AG08396 (cell line): Measurements from ENCODE around the gene CFAP161.
"Not testable (repeated sequence)": the region's sequence is repeated elsewhere in the genome, so short reads cannot be mapped to it uniquely, and the experiment has no call there.

Experiments
- DNase-seq: peaks from one replicate; pipeline ENCODE4 v3.0.0; 2012; ENCODE audit warnings: low spot score, mixed read lengths

CFAP161 gene

GRCh38 chr15:81107889-81108288, 26.2 kb upstream of the CFAP161 start:
- no peak for DNase-seq

DNA sequence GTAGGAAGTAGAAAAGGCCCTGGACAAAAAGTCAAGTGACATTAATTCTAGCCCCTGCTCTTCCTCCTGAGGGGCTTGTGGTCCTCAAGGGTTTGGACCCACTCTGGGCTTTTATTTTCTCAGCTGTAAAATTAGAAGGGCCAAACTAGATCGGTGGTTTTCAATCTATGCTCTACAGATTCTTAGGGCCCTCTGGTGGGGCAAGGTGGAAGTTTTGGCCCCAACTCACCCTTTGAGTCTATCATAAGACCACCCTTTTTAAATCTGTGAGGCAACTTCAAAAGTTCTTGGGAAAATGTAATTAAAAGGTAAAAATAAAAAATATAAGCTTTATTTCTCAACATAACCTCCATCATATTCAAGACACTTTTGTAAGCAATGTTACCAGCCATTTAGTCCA, 25.6 kb upstream of the CFAP161 start:
- no peak for DNase-seq

GRCh38 chr15:81111018-81111417, 23.1 kb upstream of the CFAP161 start:
- no peak for DNase-seq

GRCh38 chr15:81111510-81112470, 22.3 kb upstream of the CFAP161 start:
- DNase-seq: no peak

DNA sequence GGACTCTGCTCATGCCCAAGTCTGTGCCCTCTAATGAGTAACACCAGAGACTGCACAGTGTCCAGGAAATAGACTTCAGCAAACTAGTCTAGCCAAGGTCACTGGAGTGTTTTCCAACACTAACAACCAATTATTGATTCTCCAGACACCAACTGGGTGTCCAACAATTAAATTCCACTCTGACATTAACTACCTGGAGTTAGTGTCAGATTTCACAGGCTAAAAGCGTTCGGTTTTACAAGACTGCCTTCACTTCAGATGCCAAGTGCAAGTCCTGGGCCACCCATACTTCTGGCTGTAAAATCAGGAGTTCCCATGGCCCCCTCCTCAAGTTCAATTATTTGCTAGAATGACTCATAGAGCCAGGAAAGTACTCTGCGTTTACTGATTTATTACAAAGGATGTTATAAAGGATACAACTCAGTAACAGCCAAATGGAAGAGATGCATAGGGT, 20.8 kb upstream of the CFAP161 start:
- no peak for DNase-seq

DNA sequence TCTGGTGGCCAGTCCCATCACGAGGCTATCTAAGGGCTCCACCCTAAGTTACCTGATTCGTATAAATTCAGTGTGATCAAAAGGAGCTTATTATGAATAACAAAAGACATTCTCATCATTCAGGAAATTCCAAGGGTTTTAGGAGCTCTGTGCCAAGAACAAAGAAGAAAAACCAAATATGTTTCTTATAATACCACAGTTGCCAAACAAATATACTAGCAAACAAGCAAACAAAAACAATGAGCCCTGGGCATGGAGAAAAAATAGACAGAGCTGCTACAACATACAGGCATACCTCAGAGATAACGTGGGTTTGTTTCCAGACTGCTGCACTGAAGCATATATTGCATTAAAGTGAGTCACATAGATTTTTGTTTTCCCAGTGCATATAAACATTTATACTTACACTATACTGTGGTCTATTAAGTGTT, 20.2 kb upstream of the CFAP161 start:
- no peak for DNase-seq

DNA sequence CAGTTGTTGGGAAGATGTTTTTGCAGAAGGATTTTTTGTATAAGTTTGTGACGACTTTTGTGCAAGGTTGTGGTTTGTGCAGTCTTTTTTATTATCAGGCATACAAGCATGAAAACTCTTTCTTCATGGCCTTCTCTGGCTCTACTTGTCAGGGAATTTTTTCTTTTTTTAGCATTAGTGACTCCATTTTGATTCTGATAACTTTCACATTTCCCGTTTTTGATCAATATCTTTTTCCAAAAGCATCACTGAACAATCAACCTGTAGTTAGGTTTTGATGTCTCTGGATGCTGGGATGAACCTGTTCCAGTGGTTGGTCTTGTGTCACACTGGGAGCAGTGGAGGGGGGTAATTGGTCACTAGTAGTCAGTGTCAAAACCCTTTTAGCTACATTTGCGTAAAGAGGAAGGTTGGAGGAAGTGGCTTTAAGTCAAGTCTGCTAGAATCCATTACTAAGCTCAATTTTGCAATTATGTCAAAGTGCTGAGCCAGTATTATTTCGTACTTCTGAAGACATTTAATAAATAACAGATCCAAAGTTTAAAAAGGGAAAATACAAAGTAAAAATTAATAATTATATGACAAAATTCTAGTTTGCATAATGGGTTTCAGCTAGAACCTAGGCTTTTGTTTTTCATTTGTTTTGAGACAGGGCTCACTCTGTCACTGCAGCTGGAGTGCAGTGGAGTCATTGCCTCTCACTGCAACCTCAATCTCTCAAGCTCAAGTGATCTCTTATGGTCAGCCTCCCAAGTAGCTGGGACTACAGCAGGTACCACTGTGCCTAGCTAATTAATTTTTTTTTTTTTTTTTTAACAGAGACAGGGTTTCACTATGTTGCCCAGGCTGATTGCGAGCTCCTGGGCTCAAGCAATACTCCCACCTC, 18.8 kb upstream of the CFAP161 start:
- no peak for DNase-seq

DNA sequence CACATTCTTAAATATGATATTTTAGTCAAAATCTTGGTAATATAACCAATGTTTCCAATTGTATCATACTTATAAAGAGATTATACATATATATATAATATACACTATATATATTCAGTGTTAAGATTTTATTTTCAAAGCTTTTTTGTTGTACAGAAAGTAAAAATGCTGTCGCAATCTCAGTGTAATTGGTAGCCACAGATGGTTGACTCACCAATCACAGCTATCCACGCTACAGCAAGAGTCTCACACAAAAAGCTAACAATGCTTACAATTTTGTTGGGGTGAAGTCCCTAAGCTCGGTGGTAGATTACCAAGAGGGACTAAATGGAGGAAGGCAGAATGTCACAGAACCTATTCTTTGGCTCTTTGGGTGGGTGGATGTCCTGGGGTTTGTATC, 16.9 kb upstream of the CFAP161 start:
- peak; percentile 53 for DNase-seq

- DNase-seq: no peak
Observed at GRCh38 chr15:81117581-81117980, 16.5 kb upstream of the CFAP161 start.

GRCh38 chr15:81118361-81118760, 15.7 kb upstream of the CFAP161 start:
- no peak for DNase-seq

- DNase-seq: no peak
Observed at GRCh38 chr15:81120069-81120468, 14.0 kb upstream of the CFAP161 start.

- no peak for DNase-seq
Observed at GRCh38 chr15:81126892-81127291, 7.2 kb upstream of the CFAP161 start.

DNA sequence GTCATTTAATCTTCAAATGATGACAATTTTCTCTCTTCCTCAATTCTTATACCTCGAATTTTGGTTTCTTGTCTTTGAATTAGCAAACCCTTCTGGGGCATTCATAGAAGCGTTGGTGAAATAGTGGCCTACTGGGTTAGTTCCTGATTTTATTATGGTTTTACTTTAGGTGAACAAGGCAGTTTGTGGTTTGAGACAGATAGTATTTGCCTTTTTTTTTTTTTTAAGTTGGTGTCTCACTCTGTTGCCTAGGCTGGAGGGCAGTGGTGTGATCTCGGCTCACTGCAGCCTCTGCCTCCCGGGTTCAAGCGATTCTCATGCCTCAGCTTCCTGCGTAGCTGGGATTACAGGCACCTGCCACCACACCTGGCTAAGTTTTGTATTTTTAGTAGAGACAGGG, 7.4 kb downstream of the CFAP161 start:
- DNase-seq: not testable (repeated sequence)

- no peak for DNase-seq
Observed at GRCh38 chr15:81146006-81146405, 11.9 kb downstream of the CFAP161 start.

DNA sequence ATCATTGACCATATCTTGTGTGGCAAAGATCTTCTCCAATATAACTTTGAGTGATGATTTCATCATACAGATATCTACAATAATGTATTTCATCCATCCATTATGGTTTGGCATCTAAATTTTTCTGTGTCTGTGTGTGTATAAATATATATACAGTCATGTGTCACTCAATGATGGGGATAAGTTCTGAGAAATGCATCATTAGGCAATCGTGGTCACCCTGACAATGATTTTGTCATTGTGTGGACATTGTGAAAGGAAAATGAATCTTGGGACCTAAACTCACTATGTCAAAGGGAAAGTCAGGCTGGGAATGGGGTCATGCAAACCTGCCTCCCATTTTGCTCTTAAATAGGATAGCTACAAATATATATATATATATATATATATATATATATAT, 12.4 kb downstream of the CFAP161 start:
- no peak for DNase-seq

GRCh38 chr15:81151389-81151788, 17.3 kb downstream of the CFAP161 start:
- DNase-seq: no peak

GRCh38 chr15:81152339-81152738, 18.3 kb downstream of the CFAP161 start:
- DNase-seq: no peak

DNA sequence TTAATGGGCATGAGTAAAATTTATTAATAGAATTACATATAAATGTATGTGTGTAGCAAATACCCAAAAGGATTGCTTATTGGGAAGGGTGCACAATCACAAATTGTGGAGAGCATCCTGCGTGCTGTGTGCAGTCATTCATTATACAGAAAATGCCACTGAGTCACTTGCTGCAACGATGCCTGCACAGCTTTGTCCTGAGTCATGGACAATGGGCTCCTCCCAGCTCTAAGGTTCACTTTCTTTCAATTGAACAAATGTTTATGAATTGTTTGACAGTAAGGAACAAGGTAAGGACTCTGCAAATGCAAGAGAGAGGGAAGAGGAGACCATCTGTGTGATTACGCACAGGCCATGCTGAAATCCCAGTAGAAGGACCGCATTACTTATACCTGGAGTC, 18.7 kb downstream of the CFAP161 start:
- DNase-seq: peak; percentile 34

DNA sequence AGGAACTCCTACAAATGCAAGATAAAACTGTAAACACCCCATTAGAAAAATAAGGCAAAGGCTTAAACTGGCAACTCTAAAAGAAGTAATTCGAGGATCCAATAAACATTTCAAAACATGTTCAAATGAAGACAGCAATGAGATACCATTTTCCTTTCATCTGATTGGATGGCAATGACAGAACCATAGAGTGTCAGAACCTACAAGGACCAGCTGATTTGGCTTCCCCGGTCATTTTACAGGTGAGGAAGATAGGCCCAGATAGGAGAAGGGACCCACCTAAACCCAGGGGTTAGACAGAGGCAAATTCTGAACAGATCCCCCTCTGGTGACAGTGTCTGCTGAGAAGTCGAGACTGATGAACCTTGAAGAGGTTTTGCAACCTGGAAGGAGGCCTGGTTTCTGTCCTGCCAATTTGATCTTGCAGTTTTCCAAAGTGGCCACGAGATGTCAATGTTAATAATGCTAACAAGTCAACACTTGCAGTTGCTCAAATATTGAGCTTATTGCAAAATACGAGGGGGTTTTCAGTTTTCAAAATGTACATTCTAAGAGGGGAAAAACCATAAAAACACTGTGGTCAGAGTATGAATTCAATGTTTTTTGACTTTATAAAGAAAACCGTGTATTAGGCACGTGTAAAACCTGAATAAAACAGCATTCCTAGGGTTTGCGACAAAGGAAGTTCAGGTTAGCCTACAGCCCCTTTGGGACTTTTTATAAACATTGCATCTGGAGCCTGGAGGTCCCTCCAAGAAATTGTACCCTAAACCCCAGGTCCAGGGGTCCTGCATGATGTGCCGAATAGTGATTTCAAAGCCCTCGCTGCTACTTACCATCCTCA, 21.5 kb downstream of the CFAP161 start:
- peak; percentile 56 for DNase-seq

- no peak for DNase-seq
Observed at GRCh38 chr15:81156324-81156723, 22.3 kb downstream of the CFAP161 start.

DNA sequence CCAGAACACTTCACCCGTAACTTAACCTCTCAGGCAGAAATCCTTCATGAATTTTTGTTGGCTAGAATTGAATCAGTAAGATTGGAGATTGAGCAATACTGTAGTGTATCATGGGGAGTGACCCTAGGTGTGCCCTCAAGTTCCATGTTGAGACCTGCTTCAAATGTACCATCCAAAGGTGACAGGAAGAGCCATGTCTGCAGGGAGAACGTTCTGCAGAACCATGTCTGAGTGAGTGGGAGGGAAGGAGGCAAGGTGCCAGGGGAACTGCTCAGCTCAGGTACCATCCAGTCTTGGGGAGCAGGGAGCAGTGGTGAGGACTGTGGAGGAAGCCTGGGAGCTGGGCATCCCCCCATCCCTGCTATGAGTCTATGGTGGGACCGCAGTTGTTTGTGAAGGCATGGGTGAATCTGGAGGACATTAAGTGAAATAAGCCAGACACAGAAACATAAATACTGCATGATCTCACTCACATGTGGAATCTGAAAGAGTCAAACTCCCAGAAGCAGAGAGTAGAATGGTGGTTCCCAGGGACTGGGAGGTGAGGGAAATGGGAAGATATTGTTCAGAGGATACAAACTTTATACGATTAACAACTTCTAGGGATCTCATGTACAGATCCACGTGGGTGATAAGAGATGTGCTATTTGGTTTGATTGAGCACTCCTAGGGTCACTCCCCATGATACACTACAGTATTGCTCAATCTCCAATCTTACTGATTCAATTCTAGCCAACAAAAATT, 23.3 kb downstream of the CFAP161 start:
- no peak for DNase-seq
